ENCODE results near the gene ADAMTS12.
"Not testable (repeated sequence)": the region's sequence is repeated elsewhere in the genome, so short reads cannot be mapped to it uniquely, and the experiment has no call there.

Gene ADAMTS12

DNA sequence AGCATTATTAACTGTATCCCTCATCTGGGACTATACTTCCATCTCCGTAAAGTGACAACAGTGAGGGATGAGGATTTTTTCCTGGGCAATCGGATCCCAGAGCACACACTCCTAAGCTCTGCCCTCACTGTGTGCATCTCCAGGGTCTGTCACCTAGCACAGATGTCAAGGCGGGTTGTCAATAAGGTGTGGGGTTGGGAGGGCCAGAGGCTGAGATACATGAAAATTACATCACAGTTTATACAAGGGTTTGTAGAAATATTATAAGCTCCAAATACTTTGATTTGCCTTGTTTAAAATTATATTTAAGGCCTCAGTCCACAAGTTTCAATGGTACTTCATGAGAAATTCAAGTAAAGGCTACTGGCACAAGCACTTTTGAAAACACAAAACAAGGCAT is 4.5 kb downstream of the ADAMTS12 start:
- no peak for DNase-seq (ENCODE audit: low spot score)
- TF ChIP-seq, protein P1, sequence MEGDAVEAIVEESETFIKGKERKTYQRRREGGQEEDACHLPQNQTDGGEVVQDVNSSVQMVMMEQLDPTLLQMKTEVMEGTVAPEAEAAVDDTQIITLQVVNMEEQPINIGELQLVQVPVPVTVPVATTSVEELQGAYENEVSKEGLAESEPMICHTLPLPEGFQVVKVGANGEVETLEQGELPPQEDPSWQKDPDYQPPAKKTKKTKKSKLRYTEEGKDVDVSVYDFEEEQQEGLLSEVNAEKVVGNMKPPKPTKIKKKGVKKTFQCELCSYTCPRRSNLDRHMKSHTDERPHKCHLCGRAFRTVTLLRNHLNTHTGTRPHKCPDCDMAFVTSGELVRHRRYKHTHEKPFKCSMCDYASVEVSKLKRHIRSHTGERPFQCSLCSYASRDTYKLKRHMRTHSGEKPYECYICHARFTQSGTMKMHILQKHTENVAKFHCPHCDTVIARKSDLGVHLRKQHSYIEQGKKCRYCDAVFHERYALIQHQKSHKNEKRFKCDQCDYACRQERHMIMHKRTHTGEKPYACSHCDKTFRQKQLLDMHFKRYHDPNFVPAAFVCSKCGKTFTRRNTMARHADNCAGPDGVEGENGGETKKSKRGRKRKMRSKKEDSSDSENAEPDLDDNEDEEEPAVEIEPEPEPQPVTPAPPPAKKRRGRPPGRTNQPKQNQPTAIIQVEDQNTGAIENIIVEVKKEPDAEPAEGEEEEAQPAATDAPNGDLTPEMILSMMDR (IDR thresholded peaks at IDR 0.05; ENCODE audit: extremely low read depth, missing control alignments) = no peak

DNA sequence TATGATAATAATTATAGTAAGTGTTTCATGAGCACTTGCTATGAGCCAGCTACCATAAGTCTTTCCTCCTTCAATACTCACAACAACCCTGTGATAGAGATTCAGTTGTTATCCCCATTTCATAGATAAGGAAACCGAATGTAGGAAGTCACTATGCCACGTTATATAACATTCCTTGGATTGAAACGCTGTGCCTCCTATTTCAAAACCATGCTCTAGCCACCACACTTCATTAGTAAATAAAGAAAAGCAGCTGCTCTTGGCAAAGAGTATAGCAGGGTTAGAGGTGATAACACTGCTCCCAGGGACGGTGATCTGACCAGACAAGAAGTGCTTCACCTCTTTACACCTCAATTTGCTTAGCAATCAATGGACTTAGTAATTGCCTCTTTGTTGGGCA is 5.5 kb downstream of the ADAMTS12 start:
- no peak for DNase-seq (ENCODE audit: low spot score)
- TF ChIP-seq, protein P1 (IDR thresholded peaks at IDR 0.05; ENCODE audit: extremely low read depth, missing control alignments) = no peak

DNA sequence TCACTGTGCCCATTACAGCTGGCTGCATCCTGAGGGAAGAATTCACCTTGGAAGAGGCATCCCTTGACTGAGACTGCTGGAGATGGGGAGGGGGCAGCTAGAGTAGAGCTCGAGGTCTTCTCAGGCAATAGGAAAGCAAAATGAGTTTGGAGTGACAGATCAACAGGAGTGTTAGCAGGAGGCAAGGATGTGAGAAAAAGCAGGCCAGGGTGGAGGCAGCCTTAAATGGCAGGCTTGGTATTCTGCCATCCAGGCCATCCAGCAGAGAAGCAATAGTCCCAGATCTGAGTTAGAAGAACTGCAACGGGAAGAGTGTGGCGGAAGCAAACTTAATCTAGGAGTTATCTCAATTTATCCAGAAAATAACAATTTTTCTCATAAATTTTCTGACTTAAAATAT is 6.1 kb downstream of the ADAMTS12 start:
- DNase-seq (ENCODE audit: low spot score) = no peak
- TF ChIP-seq, protein P1 (IDR thresholded peaks at IDR 0.05; ENCODE audit: extremely low read depth, missing control alignments) = no peak

DNA sequence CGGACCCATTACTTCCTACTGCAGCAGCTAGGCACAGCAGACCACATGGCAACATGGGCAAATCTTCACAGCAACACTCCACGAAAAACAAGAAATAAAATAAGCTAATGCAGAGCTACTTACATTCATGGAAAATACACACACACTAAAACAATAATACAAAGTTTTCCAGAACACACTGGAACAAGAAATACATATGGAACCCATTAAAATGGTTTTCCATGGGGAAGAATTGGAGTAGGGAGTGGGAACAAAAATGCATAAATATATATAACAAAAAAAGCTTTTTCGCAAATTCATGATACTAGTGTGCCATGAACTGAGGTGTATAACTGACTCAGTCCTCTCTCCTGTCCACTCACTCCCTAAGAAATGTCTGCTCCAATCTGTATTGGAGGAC is 8.3 kb downstream of the ADAMTS12 start:
- no peak for DNase-seq (ENCODE audit: low spot score)
- TF ChIP-seq, protein P1 (IDR thresholded peaks at IDR 0.05; ENCODE audit: extremely low read depth, missing control alignments) = no peak

DNA sequence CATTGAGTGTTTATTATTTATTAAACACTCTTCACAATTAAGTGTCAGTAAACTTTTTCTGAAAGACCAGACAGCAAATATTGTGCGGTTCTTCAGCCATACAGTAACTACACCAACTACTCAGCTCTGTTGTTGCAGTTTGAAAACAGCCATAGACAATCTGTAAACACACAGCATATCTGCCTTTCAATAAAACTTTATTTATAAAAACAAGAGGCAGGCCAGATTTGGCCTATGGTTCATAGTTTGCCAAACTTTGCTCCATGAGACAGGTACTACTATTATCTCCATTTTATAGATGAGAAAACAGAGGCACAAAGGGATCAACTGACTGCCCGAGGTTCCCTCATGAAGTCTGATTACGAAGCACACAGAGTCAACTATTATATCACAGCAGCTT is 11.5 kb downstream of the ADAMTS12 start:
- TF ChIP-seq, protein P1 (IDR thresholded peaks at IDR 0.05; ENCODE audit: extremely low read depth, missing control alignments) = no peak
- DNase-seq (ENCODE audit: low spot score) = no peak

DNA sequence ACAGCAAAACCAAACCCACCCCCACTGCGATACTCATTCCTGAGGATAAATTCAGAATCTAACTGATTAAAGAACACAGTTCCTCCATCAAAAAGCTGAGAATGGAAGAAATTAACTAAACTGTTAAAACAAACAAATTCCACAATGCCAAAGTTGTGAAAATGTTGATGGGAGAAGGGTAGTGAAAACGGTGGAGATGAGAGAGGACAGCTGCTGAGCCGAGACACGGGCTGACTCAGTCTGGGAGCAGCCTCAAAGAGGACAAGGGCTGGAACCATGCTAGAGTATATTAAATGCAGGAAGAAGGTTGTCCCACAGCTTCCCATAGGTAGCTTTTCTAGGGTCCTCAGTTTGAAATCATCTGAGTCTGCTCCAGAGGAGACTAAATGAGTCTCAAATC is 14.3 kb downstream of the ADAMTS12 start:
- DNase-seq (ENCODE audit: low spot score) = no peak
- TF ChIP-seq, protein P1 (IDR thresholded peaks at IDR 0.05; ENCODE audit: extremely low read depth, missing control alignments) = no peak

DNA sequence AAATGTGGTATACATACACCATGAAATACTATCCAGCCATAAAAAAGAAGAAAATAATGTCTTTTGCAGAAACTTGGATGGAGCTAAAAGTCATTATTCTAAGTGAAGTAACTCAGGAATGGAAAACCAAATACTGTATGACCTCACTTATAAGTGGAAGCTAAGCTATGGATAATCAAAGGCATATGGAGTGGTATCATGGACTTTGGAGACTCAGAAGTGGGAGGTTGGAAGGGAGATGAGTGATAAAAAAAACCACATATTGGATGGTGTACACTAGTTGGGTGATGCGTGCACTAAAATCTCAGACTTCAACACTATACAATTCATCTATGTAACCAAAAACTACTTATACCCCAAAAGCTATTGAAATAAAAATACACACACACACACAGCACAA is 24.5 kb downstream of the ADAMTS12 start:
- TF ChIP-seq, protein P1 (IDR thresholded peaks at IDR 0.05; ENCODE audit: extremely low read depth, missing control alignments) = no peak
- DNase-seq (ENCODE audit: low spot score) = no peak

DNA sequence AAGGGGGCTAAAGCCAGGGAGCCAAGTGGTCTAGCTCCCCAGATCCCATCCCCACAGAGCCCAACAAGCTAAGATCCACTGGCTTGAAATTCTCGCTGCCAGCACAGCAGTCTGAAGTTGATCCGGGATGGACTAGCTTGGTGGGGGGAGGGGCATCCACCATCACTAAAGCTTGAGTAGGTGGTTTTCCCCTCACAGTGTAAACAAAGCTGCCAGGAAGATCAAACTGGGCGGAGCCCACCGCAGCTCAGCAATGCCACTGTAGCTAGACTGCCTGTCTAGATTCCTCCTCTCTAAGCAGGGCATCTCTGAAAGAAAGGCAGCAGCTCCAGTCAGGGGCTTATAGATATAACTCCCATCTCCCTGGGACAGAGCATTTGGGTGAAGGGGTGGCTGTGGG is 32.6 kb downstream of the ADAMTS12 start:
- not testable (repeated sequence) for DNase-seq (ENCODE audit: low spot score)
